Dermis blood vessel endothelial cell (primary cell): ENCODE data around the gene LAMC3. TPM values are rescaled to one million over a fixed set of nuclear protein-coding genes. Genes with fewer than 3 reads are reported as not detected.
"Not testable (repeated sequence)": the region's sequence is repeated elsewhere in the genome, so short reads cannot be mapped to it uniquely, and the experiment has no call there.

Source experiments
- DNase-seq: peaks from one replicate; pipeline ENCODE4 v3.0.0; 2010
- total RNA-seq: library from RNA; depleted of rRNA; stranded (reverse); fragments of >200 nt; gene quantifications from 2 replicates; pipeline ENCODE4 v1.2.3, GENCODE V29; 2014

LAMC3 gene
- total RNA-seq, 1 donor from 2014 or later, result 0.51 TPM

- DNase-seq, result no peak
Observed at GRCh38 chr9:131031005-131031641, 22.1 kb downstream of the LAMC3 start.

GRCh38 chr9:131031642-131032005 is 22.6 kb downstream of the LAMC3 start:
- DNase-seq, result no peak

- no peak for DNase-seq
Observed at GRCh38 chr9:131032384-131032783, 23.4 kb downstream of the LAMC3 start.

- DNase-seq, result no peak
Observed at GRCh38 chr9:131033269-131034224, 24.6 kb downstream of the LAMC3 start.

GRCh38 chr9:131034268-131034667 is 25.3 kb downstream of the LAMC3 start:
- DNase-seq, result no peak

- DNase-seq, result not testable (repeated sequence)
Observed at GRCh38 chr9:131034749-131035148, 25.8 kb downstream of the LAMC3 start.

GRCh38 chr9:131035548-131035947 is 26.6 kb downstream of the LAMC3 start:
- DNase-seq, result no peak

- no peak for DNase-seq
Observed at GRCh38 chr9:131036071-131036470, 27.1 kb downstream of the LAMC3 start.

GRCh38 chr9:131036529-131037334 is 27.8 kb downstream of the LAMC3 start:
- no peak for DNase-seq

- no peak for DNase-seq
Observed at GRCh38 chr9:131037335-131038255, 28.6 kb downstream of the LAMC3 start.

- DNase-seq, result no peak
Observed at GRCh38 chr9:131038256-131039128, 29.5 kb downstream of the LAMC3 start.

GRCh38 chr9:131039129-131039954 is 30.4 kb downstream of the LAMC3 start:
- no peak for DNase-seq

- DNase-seq, result no peak
Observed at GRCh38 chr9:131042666-131043065, 33.7 kb downstream of the LAMC3 start.

- no peak for DNase-seq
Observed at GRCh38 chr9:131043087-131043486, 34.1 kb downstream of the LAMC3 start.

GRCh38 chr9:131043646-131044045 is 34.7 kb downstream of the LAMC3 start:
- DNase-seq, result no peak

GRCh38 chr9:131045300-131046092 is 36.5 kb downstream of the LAMC3 start:
- peak; percentile 38 for DNase-seq

- DNase-seq, result no peak
Observed at GRCh38 chr9:131046093-131046380, 37.1 kb downstream of the LAMC3 start.

- peak; percentile 73 for DNase-seq
Observed at GRCh38 chr9:131046581-131047202, 37.7 kb downstream of the LAMC3 start.

- no peak for DNase-seq
Observed at GRCh38 chr9:131048332-131048731, 39.4 kb downstream of the LAMC3 start.
